Measurements from ENCODE around the gene NBEAL2.

NBEAL2 gene

GRCh38 chr3:46998852-46999515, 19.5 kb downstream of the NBEAL2 start:
- CTCF ChIA-PET = interaction anchor here (0.9 to 2.4 kb wide), 10 partner anchors 9 to 132 kb away, joined by 3 to 9 read pairs (median 4); partner anchors contain the start of gene NBEAL2
- DNase-seq (ENCODE audit: extremely low spot score) = no peak
- POLR2A ChIA-PET = no interaction called here
- TF ChIP-seq, protein P1, sequence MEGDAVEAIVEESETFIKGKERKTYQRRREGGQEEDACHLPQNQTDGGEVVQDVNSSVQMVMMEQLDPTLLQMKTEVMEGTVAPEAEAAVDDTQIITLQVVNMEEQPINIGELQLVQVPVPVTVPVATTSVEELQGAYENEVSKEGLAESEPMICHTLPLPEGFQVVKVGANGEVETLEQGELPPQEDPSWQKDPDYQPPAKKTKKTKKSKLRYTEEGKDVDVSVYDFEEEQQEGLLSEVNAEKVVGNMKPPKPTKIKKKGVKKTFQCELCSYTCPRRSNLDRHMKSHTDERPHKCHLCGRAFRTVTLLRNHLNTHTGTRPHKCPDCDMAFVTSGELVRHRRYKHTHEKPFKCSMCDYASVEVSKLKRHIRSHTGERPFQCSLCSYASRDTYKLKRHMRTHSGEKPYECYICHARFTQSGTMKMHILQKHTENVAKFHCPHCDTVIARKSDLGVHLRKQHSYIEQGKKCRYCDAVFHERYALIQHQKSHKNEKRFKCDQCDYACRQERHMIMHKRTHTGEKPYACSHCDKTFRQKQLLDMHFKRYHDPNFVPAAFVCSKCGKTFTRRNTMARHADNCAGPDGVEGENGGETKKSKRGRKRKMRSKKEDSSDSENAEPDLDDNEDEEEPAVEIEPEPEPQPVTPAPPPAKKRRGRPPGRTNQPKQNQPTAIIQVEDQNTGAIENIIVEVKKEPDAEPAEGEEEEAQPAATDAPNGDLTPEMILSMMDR (IDR thresholded peaks at IDR 0.05; ENCODE audit: control extremely low read depth, extremely low read depth, low read depth, missing control alignments) = no peak

GRCh38 chr3:46999516-47000197, 20.2 kb downstream of the NBEAL2 start:
- ChIA-PET CTCF (interaction anchor here (1.2 to 2.4 kb wide), 4 partner anchors 12 to 132 kb away, joined by 5 to 9 read pairs (median 6); no protein-coding TSS in a partner anchor), POLR2A (no interaction called here)

GRCh38 chr3:47000198-47000815, 20.8 kb downstream of the NBEAL2 start:
- TF ChIP-seq, protein P1 (IDR thresholded peaks at IDR 0.05; ENCODE audit: control extremely low read depth, extremely low read depth, low read depth, missing control alignments) = no peak
- DNase-seq (ENCODE audit: extremely low spot score) = no peak
- ChIA-PET CTCF (no interaction called here), POLR2A (no interaction called here)

More at GRCh38 chr3:46999516-47000197, 20.2 kb downstream of the NBEAL2 start:
- no peak for DNase-seq (ENCODE audit: extremely low spot score)
- TF ChIP-seq, protein P1 (IDR thresholded peaks at IDR 0.05; ENCODE audit: control extremely low read depth, extremely low read depth, low read depth, missing control alignments) = no peak

- TF ChIP-seq, protein P1 (IDR thresholded peaks at IDR 0.05; ENCODE audit: control extremely low read depth, extremely low read depth, low read depth, missing control alignments) = no peak
- ChIA-PET POLR2A (no interaction called here), CTCF (no interaction called here)
- DNase-seq (ENCODE audit: extremely low spot score) = no peak
Observed at GRCh38 chr3:47000922-47001730, 21.7 kb downstream of the NBEAL2 start.

DNA sequence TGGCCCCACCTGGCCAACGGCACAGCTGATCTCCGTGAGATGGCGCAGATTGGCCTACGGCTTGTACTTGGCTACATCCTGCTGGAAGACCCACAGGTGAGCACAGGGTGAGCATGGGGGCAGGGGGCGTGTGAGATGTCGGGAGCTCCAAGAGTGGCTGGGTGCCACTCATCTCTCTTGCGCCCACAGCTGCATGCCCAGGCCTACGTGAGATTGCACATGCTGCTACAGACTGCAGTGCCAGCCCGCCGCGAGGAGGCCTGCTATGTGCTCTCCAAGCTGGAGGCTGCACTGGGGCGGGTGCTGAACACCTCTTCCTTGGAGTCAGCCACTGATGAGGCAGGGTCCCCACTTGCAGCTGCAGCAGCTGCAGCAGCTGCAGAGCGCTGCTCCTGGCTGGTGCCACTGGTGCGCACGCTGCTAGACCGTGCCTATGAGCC, 22.3 kb downstream of the NBEAL2 start:
- ChIA-PET CTCF (interaction anchor here (0.8 kb wide), 1 partner anchor 9 kb away, joined by 3 read pairs; no protein-coding TSS in a partner anchor), POLR2A (no interaction called here)
- TF ChIP-seq, protein P1 (IDR thresholded peaks at IDR 0.05; ENCODE audit: control extremely low read depth, extremely low read depth, low read depth, missing control alignments) = no peak
- no peak for DNase-seq (ENCODE audit: extremely low spot score)

Measured in GM10248 (cell line).